K562 (cell line): ENCODE data around the gene TTC21A. TPM values are rescaled to one million over a fixed set of nuclear protein-coding genes. Genes with fewer than 3 reads are reported as not detected.

Source experiments
- BACH1 ChIP-seq: fragments of 200-800 bp; sonication (Bioruptor generic); IDR thresholded peaks from 2 replicates; pipeline ENCODE4 v1.6.1; 2016; ENCODE audit warnings: missing genetic modification characterization, missing compliant biosample characterization
- BDP1 ChIP-seq: IDR thresholded peaks from 3 replicates; pipeline ENCODE4 v1.6.1; 2011; ENCODE audit not compliant: insufficient read length, insufficient read depth
- CBX5 ChIP-seq: IDR thresholded peaks from 2 replicates; pipeline ENCODE4 v1.6.1; 2014; ENCODE audit warnings: low read depth, borderline replicate concordance
- FIP1L1 ChIP-seq: fragments of 200-400 bp; formaldehyde crosslinking; IDR thresholded peaks from 2 replicates; pipeline ENCODE4 v1.6.1; 2018; ENCODE audit warnings: mild to moderate bottlenecking, low read depth, low read length; ENCODE audit not compliant: poor library complexity, severe bottlenecking
- FOXA1 ChIP-seq: fragments of 450-650 bp; IDR thresholded peaks from 2 replicates; pipeline ENCODE4 v1.6.1; 2016; ENCODE audit warnings: mild to moderate bottlenecking, borderline replicate concordance
- MCM7 ChIP-seq, 2 experiments: fragments of 450-650 bp; IDR thresholded peaks; 2 replicates each; pipeline ENCODE4 v1.6.1; 2016 to 2018
- MXI1 ChIP-seq: IDR thresholded peaks from 2 replicates; pipeline ENCODE4 v1.6.1; 2011; ENCODE audit warnings: low read depth, mild to moderate bottlenecking, improper control_type of control experiment, low read length
- NCOR1 ChIP-seq: fragments of 450-650 bp; IDR thresholded peaks from 2 replicates; pipeline ENCODE4 v1.6.1; 2016; ENCODE audit warnings: mild to moderate bottlenecking, moderate library complexity
- POLR2B ChIP-seq: fragments of 450-650 bp; IDR thresholded peaks from 2 replicates; pipeline ENCODE4 v1.6.1; 2018; ENCODE audit warnings: low read depth; ENCODE audit not compliant: partially characterized antibody
- RBM15 ChIP-seq: fragments of 200-400 bp; formaldehyde crosslinking; IDR thresholded peaks from 2 replicates; pipeline ENCODE4 v1.6.1; 2018; ENCODE audit warnings: mild to moderate bottlenecking, low read length, moderate library complexity; ENCODE audit not compliant: insufficient read depth
- TAF9B ChIP-seq: fragments of 450-650 bp; IDR thresholded peaks from 2 replicates; pipeline ENCODE4 v1.6.1; 2018; ENCODE audit warnings: mild to moderate bottlenecking; ENCODE audit not compliant: partially characterized antibody
- TEAD1 ChIP-seq, 2 experiments: fragments of 450-650 bp in 1 of 2; sonication (generic) in 1 of 2; formaldehyde crosslinking; IDR thresholded peaks; 2 replicates each; pipeline versions ENCODE4 v1.4.0 to v1.8.0; 2020 to 2022; ENCODE audit warnings: mild to moderate bottlenecking in 2 of 2, missing genetic modification reagents in 1 of 2
- ZBTB1 ChIP-seq: sonication (generic); formaldehyde crosslinking; IDR thresholded peaks from 2 replicates; pipeline ENCODE4 v1.8.1; 2023; ENCODE audit warnings: missing genetic modification reagents, low read depth, mild to moderate bottlenecking, borderline replicate concordance
- ZNF282 ChIP-seq: sonication (generic); formaldehyde crosslinking; IDR thresholded peaks from 2 replicates; pipeline ENCODE4 v1.8.1; 2023; ENCODE audit warnings: missing genetic modification reagents
- ZNF444 ChIP-seq: fragments of 250-450 bp; sonication (Bioruptor Pico); IDR thresholded peaks from 2 replicates; pipeline ENCODE4 v1.4.0; 2020; ENCODE audit warnings: mild to moderate bottlenecking, moderate library complexity
- ZNF717 ChIP-seq: fragments of 250-450 bp; sonication (Bioruptor Pico); IDR thresholded peaks from 2 replicates; pipeline ENCODE4 v1.5.0; 2021
- polyA plus RNA-seq, 8 experiments: library from polyadenylated mRNA; depleted of rRNA in 4 of 8; stranded (reverse) in 5 of 8; unstranded in 3 of 8; fragments of >200 nt; fragmentation: Nextera tagmentation in 2 of 8; fragmentation: Illumina TruSeq in 1 of 8; extraction: Ambion mirVana in 2 of 8; extraction: Trizol in 1 of 8; gene quantifications; 2 replicates each; pipeline versions ENCODE4 v1.2.1 to v1.2.3, GENCODE V29; 2011 to 2014; ENCODE audit warnings: inconsistent platforms in 1 of 8, missing spikeins in 1 of 8
- total RNA-seq, 7 experiments: library from RNA; depleted of rRNA in 6 of 7; stranded (reverse); fragments of >200 nt in 6 of 7; fragmentation: Illumina TruSeq in 2 of 7; extraction: Trizol in 2 of 7; gene quantifications; 2 replicates each; pipeline versions ENCODE4 v1.2.1 to v1.2.3, GENCODE V29; 2011 to 2021; ENCODE audit warnings: low replicate concordance in 1 of 7
- TF ChIP-seq, protein P1 (sequence below): fragments of 250-450 bp; sonication (Bioruptor Pico); IDR thresholded peaks from 2 replicates; pipeline ENCODE4 v1.8.0; 2022; ENCODE audit warnings: moderate library complexity, mild to moderate bottlenecking, inconsistent platforms
- TF ChIP-seq, protein P2 (sequence below): sonication (generic); formaldehyde crosslinking; IDR thresholded peaks from 2 replicates; pipeline ENCODE4 v1.8.1; 2023; ENCODE audit warnings: mild to moderate bottlenecking, missing genetic modification reagents
- TF ChIP-seq, protein P3 (sequence below): IDR thresholded peaks from 2 replicates; pipeline ENCODE4 v1.6.1; 2014; ENCODE audit warnings: antibody characterized with exemption
- TF ChIP-seq, protein P4 (sequence below): fragments of 450-650 bp; formaldehyde crosslinking; IDR thresholded peaks from 2 replicates; pipeline ENCODE4 v1.4.0; 2022; ENCODE audit warnings: missing genetic modification characterization
- TF ChIP-seq, protein P5 (sequence below): fragments of 450-650 bp; IDR thresholded peaks from 2 replicates; pipeline ENCODE4 v1.6.1; 2014; ENCODE audit warnings: low read depth, mild to moderate bottlenecking, moderate library complexity, borderline replicate concordance

The TTC21A gene
- total and polyA plus RNA-seq, 9 of the 15 experiments (the other 6 are each of a cell fraction or from before 2014, with no cell fraction given): 0.22 to 1.4 (median 0.70) TPM

DNA sequence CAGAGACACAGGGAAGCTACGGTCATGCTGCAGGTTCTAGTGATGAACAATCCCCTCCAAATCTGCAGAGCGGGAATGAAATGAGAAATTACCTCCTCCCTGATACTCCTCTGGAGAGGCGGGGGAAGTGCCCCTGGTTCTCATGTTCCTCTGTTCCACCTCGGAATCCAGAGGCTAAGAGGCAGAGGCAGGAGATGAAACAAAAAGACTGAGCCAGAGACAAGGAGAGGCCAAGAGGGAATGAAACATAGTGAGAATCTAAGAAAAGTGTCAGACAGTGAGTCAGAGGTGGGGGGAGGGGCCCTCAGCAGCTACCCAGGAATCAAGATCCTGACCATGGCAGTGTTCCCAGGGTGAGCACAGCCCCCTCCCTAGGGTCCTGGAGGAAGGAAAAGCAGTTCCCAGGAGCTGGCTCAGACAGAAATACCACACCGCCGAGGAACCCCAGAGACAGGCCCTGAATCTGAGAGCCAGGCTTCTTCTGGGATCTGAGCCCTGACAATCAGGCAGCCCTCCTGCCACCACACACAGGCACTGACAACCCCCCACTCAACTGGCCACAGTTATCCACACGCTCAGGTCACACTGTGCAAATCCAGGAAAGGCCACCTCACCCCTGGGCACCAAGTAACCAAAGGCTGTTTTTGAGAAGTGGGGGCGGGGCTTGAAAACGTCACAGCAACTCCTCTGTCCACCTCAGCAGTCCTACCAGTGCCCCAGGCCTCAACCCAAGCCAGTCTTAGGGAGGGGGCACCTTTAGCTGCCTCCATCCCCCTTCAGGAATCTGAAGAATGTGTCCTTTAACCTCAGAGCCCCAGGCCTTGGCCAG, 43.5 kb downstream of the TTC21A start (continued):
- TF ChIP-seq, protein P1, sequence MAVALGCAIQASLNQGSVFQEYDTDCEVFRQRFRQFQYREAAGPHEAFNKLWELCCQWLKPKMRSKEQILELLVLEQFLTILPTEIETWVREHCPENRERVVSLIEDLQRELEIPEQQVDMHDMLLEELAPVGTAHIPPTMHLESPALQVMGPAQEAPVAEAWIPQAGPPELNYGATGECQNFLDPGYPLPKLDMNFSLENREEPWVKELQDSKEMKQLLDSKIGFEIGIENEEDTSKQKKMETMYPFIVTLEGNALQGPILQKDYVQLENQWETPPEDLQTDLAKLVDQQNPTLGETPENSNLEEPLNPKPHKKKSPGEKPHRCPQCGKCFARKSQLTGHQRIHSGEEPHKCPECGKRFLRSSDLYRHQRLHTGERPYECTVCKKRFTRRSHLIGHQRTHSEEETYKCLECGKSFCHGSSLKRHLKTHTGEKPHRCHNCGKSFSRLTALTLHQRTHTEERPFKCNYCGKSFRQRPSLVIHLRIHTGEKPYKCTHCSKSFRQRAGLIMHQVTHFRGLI (CRISPR knock-in tag): no peak
- TF ChIP-seq BDP1 (no peak), ZNF282 (CRISPR knock-in tag) (no peak), FIP1L1 (no peak), TEAD1 (CRISPR knock-in tag; IDR thresholded peaks at IDR 0.05) (no peak), FOXA1 (no peak), TAF9B (no peak), ZNF444 (CRISPR knock-in tag) (no peak), ZBTB1 (CRISPR knock-in tag) (no peak), RBM15 (no peak), MCM7 (IDR thresholded peaks at IDR 0.05) (no peak), BACH1 (tag) (no peak), MXI1 (no peak), NCOR1 (peak; percentile 66), POLR2B (no peak), CBX5 (no peak), ZNF717 (CRISPR knock-in tag) (no peak)
- TF ChIP-seq, protein P2, sequence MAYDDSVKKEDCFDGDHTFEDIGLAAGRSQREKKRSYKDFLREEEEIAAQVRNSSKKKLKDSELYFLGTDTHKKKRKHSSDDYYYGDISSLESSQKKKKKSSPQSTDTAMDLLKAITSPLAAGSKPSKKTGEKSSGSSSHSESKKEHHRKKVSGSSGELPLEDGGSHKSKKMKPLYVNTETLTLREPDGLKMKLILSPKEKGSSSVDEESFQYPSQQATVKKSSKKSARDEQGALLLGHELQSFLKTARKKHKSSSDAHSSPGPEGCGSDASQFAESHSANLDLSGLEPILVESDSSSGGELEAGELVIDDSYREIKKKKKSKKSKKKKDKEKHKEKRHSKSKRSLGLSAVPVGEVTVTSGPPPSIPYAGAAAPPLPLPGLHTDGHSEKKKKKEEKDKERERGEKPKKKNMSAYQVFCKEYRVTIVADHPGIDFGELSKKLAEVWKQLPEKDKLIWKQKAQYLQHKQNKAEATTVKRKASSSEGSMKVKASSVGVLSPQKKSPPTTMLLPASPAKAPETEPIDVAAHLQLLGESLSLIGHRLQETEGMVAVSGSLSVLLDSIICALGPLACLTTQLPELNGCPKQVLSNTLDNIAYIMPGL (CRISPR knock-in tag): no peak
- TF ChIP-seq, protein P3, sequence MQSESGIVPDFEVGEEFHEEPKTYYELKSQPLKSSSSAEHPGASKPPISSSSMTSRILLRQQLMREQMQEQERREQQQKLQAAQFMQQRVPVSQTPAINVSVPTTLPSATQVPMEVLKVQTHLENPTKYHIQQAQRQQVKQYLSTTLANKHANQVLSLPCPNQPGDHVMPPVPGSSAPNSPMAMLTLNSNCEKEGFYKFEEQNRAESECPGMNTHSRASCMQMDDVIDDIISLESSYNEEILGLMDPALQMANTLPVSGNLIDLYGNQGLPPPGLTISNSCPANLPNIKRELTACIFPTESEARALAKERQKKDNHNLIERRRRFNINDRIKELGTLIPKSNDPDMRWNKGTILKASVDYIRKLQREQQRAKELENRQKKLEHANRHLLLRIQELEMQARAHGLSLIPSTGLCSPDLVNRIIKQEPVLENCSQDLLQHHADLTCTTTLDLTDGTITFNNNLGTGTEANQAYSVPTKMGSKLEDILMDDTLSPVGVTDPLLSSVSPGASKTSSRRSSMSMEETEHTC: no peak
- TF ChIP-seq, protein P4, sequence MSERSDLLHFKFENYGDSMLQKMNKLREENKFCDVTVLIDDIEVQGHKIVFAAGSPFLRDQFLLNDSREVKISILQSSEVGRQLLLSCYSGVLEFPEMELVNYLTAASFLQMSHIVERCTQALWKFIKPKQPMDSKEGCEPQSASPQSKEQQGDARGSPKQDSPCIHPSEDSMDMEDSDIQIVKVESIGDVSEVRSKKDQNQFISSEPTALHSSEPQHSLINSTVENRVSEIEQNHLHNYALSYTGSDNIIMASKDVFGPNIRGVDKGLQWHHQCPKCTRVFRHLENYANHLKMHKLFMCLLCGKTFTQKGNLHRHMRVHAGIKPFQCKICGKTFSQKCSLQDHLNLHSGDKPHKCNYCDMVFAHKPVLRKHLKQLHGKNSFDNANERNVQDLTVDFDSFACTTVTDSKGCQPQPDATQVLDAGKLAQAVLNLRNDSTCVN (CRISPR knock-in tag): no peak
- TF ChIP-seq, protein P5, sequence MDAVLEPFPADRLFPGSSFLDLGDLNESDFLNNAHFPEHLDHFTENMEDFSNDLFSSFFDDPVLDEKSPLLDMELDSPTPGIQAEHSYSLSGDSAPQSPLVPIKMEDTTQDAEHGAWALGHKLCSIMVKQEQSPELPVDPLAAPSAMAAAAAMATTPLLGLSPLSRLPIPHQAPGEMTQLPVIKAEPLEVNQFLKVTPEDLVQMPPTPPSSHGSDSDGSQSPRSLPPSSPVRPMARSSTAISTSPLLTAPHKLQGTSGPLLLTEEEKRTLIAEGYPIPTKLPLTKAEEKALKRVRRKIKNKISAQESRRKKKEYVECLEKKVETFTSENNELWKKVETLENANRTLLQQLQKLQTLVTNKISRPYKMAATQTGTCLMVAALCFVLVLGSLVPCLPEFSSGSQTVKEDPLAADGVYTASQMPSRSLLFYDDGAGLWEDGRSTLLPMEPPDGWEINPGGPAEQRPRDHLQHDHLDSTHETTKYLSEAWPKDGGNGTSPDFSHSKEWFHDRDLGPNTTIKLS: no peak
